ENCODE data around the gene SMIM10. TPM values are rescaled to one million over a fixed set of nuclear protein-coding genes. Genes with fewer than 3 reads are reported as not detected.

Gene SMIM10
- total RNA-seq, 1 donor from 2014 or later = 3.2 TPM

GRCh38 chrX:134963041-134963440 lies 27.8 kb upstream of the SMIM10 start:
- Mint-ChIP-seq H3K27ac (ENCODE audit: unreplicated experiment) (no peak overlapping the region), H3K4me1 (ENCODE audit: unreplicated experiment) (peaks cover 1% of the 10 kb centered on the region), H3K4me3 (ENCODE audit: unreplicated experiment) (no peak overlapping the region), H3K27me3 (ENCODE audit: unreplicated experiment) (no peaks in the 10 kb centered on the region), H3K36me3 (ENCODE audit: unreplicated experiment) (no peaks in the 10 kb centered on the region), H3K9me3 (ENCODE audit: unreplicated experiment) (peaks cover 4% of the 10 kb centered on the region)
- DNase-seq (ENCODE audit: extremely low spot score, unreplicated experiment) = no peak
- TF ChIP-seq, protein P1, sequence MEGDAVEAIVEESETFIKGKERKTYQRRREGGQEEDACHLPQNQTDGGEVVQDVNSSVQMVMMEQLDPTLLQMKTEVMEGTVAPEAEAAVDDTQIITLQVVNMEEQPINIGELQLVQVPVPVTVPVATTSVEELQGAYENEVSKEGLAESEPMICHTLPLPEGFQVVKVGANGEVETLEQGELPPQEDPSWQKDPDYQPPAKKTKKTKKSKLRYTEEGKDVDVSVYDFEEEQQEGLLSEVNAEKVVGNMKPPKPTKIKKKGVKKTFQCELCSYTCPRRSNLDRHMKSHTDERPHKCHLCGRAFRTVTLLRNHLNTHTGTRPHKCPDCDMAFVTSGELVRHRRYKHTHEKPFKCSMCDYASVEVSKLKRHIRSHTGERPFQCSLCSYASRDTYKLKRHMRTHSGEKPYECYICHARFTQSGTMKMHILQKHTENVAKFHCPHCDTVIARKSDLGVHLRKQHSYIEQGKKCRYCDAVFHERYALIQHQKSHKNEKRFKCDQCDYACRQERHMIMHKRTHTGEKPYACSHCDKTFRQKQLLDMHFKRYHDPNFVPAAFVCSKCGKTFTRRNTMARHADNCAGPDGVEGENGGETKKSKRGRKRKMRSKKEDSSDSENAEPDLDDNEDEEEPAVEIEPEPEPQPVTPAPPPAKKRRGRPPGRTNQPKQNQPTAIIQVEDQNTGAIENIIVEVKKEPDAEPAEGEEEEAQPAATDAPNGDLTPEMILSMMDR (IDR thresholded peaks at IDR 0.05) = no peak

- no peaks in the 10 kb centered on the region for H3K36me3 Mint-ChIP-seq (ENCODE audit: unreplicated experiment)
- no peaks in the 10 kb centered on the region for H3K9me3 Mint-ChIP-seq (ENCODE audit: unreplicated experiment)
- H3K27ac Mint-ChIP-seq (ENCODE audit: unreplicated experiment) = no peak overlapping the region
- no peak overlapping the region for H3K4me3 Mint-ChIP-seq (ENCODE audit: unreplicated experiment)
- H3K27me3 Mint-ChIP-seq (ENCODE audit: unreplicated experiment) = no peaks in the 10 kb centered on the region
- TF ChIP-seq, protein P1 (IDR thresholded peaks at IDR 0.05) = no peak
- DNase-seq (ENCODE audit: extremely low spot score, unreplicated experiment) = peak; percentile 27
- H3K4me1 Mint-ChIP-seq (ENCODE audit: unreplicated experiment) = peaks cover 1% of the 10 kb centered on the region
These were observed 21.1 kb upstream of the SMIM10 start for GRCh38 chrX:134969726-134970125.

GRCh38 chrX:134971926-134972325 lies 18.9 kb upstream of the SMIM10 start:
- no peak for DNase-seq (ENCODE audit: extremely low spot score, unreplicated experiment)
- no peaks in the 10 kb centered on the region for H3K4me1 Mint-ChIP-seq (ENCODE audit: unreplicated experiment)
- no peaks in the 10 kb centered on the region for H3K9me3 Mint-ChIP-seq (ENCODE audit: unreplicated experiment)
- H3K36me3 Mint-ChIP-seq (ENCODE audit: unreplicated experiment) = no peaks in the 10 kb centered on the region
- TF ChIP-seq, protein P1 (IDR thresholded peaks at IDR 0.05) = no peak
- no peak overlapping the region for H3K4me3 Mint-ChIP-seq (ENCODE audit: unreplicated experiment)
- H3K27ac Mint-ChIP-seq (ENCODE audit: unreplicated experiment) = no peak overlapping the region
- H3K27me3 Mint-ChIP-seq (ENCODE audit: unreplicated experiment) = no peaks in the 10 kb centered on the region

DNA sequence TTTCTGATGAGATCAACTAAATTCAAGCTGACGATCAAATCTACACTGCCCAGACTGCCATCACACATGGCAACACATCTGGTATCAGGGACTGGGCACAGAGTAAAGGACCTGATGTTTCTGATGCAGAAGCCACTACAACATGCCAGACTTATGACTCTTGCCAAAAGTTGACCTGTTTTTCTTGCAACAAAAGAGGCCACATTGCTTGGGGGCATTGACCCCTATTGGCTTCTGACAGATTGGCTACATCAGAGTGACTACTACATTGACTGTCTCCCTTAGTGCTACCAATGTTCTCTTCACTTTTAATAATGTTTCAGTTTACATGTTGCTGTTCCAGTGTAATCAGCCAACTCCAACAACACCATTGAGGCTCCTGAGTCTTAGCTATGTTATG lies 15.3 kb upstream of the SMIM10 start:
- DNase-seq (ENCODE audit: extremely low spot score, unreplicated experiment) = no peak
- TF ChIP-seq, protein P1 (IDR thresholded peaks at IDR 0.05) = no peak
- H3K36me3 Mint-ChIP-seq (ENCODE audit: unreplicated experiment) = no peaks in the 10 kb centered on the region
- no peak overlapping the region for H3K27ac Mint-ChIP-seq (ENCODE audit: unreplicated experiment)
- H3K4me3 Mint-ChIP-seq (ENCODE audit: unreplicated experiment) = no peak overlapping the region
- H3K4me1 Mint-ChIP-seq (ENCODE audit: unreplicated experiment) = no peaks in the 10 kb centered on the region
- H3K9me3 Mint-ChIP-seq (ENCODE audit: unreplicated experiment) = peaks cover 7% of the 10 kb centered on the region
- no peaks in the 10 kb centered on the region for H3K27me3 Mint-ChIP-seq (ENCODE audit: unreplicated experiment)

DNA sequence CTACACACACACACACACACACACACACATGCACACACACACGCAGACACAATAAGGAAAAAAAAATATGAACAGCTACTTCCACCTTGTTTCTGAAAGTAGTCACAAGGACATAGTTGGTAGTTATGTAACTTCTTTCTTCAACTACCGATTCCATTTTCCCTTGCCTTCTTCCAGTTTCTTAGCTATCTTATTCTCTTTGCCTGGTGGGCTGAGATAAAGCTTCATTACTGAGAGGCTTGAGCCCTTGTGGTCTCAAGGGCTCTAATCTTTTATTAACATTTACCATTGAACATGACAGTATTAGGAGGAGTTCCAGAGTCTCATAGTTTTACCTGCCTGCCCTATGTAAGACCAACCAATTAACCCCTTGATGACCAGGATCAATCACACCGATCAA lies 8.9 kb upstream of the SMIM10 start:
- H3K4me1 Mint-ChIP-seq (ENCODE audit: unreplicated experiment) = no peaks in the 10 kb centered on the region
- no peak for DNase-seq (ENCODE audit: extremely low spot score, unreplicated experiment)
- H3K27me3 Mint-ChIP-seq (ENCODE audit: unreplicated experiment) = no peaks in the 10 kb centered on the region
- no peak overlapping the region for H3K4me3 Mint-ChIP-seq (ENCODE audit: unreplicated experiment)
- H3K27ac Mint-ChIP-seq (ENCODE audit: unreplicated experiment) = no peak overlapping the region
- TF ChIP-seq, protein P1 (IDR thresholded peaks at IDR 0.05) = no peak
- peaks cover 19% of the 10 kb centered on the region for H3K9me3 Mint-ChIP-seq (ENCODE audit: unreplicated experiment)
- no peaks in the 10 kb centered on the region for H3K36me3 Mint-ChIP-seq (ENCODE audit: unreplicated experiment)
